ENCODE data around the gene ANO10. TPM values are rescaled to one million over a fixed set of nuclear protein-coding genes. Genes with fewer than 3 reads are reported as not detected.

Gene ANO10, protein sequence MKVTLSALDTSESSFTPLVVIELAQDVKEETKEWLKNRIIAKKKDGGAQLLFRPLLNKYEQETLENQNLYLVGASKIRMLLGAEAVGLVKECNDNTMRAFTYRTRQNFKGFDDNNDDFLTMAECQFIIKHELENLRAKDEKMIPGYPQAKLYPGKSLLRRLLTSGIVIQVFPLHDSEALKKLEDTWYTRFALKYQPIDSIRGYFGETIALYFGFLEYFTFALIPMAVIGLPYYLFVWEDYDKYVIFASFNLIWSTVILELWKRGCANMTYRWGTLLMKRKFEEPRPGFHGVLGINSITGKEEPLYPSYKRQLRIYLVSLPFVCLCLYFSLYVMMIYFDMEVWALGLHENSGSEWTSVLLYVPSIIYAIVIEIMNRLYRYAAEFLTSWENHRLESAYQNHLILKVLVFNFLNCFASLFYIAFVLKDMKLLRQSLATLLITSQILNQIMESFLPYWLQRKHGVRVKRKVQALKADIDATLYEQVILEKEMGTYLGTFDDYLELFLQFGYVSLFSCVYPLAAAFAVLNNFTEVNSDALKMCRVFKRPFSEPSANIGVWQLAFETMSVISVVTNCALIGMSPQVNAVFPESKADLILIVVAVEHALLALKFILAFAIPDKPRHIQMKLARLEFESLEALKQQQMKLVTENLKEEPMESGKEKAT
- total RNA-seq = 43.7 and 46.1 TPM in 2 replicates

DNA sequence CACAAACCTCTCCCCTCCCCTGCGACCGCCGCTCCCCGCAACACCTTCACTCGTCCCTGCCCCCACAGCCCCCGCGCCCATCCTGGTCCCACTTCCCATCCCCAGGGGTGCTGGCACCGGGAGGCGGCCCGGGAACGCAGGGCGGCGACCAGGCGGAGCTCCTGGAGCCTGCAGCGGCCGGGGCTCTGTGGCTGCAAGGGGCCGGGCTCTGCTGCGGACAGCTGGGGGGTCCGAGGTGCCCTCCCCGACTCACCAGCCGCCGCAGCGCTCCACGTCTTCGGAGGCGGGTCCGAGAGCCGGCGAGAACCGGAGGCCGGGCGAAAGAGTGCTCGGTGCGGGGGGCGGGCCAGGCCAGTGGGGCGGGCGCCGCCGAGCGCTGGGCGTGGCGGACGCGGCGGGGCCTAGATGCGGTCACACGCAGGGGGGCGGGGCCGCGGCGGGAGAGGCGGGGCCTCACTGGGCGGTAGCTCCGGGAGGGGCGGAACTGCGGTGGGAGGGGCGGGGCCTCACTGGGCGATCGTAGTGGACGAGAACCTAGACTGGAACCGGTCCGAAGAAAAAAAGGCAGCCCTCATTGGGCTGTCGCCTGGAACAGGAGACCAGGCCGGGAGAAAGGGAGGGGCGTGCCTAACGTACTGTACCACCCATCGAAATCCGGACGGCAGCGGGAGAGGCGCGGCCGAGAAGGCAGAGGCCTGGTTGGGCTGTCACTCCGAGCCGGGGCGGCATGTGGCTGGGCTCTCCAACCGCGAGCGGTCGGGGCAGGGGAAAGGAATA lies at the start of gene ANO10:
Gene ANO10 (minus strand): TSS at position 356 of the 777 bp plus-strand sequence. CDS start 16,159 bp downstream, outside the sequence.

Other genes with a start within 250 kb of the ANO10 start
- gene ABHD5, start 68.9 kb upstream of the ANO10 start, total RNA-seq = 10.9 and 27.6 TPM in 2 replicates